WERI-Rb-1 (cell line): Measurements from ENCODE around the gene SLC41A3.

Experiments used
- DNase-seq: peaks from one replicate; pipeline ENCODE4 v3.0.0-alpha.2; 2020
- H3K27ac ChIP-seq: fragments of 250-450 bp; sonication (Bioruptor Pico); 2 replicates; pipeline ENCODE4 v1.5.1; 2020; ENCODE audit warnings: mild to moderate bottlenecking, moderate library complexity
- H3K27me3 ChIP-seq: fragments of 250-450 bp; sonication (Bioruptor Pico); 2 replicates; pipeline ENCODE4 v1.5.1; 2021; ENCODE audit warnings: mild to moderate bottlenecking, low read depth, moderate library complexity; ENCODE audit not compliant: insufficient read depth, severe bottlenecking
- H3K36me3 ChIP-seq: fragments of 250-450 bp; sonication (Bioruptor Pico); 2 replicates; pipeline ENCODE4 v1.5.1; 2020; ENCODE audit warnings: mild to moderate bottlenecking, moderate library complexity
- H3K4me3 ChIP-seq: 2 replicates; pipeline ENCODE4 v1.5.1; 2011; ENCODE audit warnings: low read depth, mild to moderate bottlenecking, control low read depth, low read length
- H3K9me3 ChIP-seq: fragments of 250-450 bp; sonication (Bioruptor Pico); 2 replicates; pipeline ENCODE4 v1.5.1; 2021; ENCODE audit warnings: mild to moderate bottlenecking, moderate library complexity; ENCODE audit not compliant: severe bottlenecking
- CTCF ChIP-seq: IDR thresholded peaks from 2 replicates; pipeline ENCODE4 v1.5.1; 2011; ENCODE audit warnings: low read depth, mild to moderate bottlenecking, control low read depth, inconsistent platforms, low read length

The SLC41A3 gene

GRCh38 chr3:126056088-126056487, 27.8 kb downstream of the SLC41A3 start:
- TF ChIP-seq CTCF, result no peak
- no peaks in the 10 kb centered on the region for H3K27me3 ChIP-seq
- no peak for DNase-seq
- H3K4me3 ChIP-seq, result no peak overlapping the region
- H3K9me3 ChIP-seq, result no peaks in the 10 kb centered on the region
- H3K27ac ChIP-seq, result no peak overlapping the region
- H3K36me3 ChIP-seq, result no peaks in the 10 kb centered on the region

DNA sequence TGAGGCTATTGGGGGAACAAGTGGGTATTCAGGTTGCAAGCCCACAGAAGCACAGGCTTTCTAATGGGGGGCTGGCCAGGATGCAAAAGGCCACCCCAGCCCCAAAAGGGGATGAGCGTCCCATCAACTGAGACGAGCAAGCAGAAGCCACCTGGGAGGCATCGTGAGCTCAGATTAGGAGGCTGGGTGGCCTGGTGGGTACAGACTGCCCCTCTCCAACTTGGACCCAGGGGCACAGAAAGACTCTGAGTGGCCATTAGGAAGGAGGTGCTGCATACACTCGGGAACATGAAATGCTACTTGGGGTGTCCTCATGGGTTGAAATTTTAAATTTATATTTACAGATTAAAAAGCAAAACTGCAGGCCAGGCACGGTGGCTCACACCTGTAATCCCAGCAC, 29.1 kb downstream of the SLC41A3 start:
- DNase-seq, result no peak
- H3K27ac ChIP-seq, result no peak overlapping the region
- no peak for TF ChIP-seq CTCF

GRCh38 chr3:126053949-126054569, 29.9 kb downstream of the SLC41A3 start:
- no peak for DNase-seq
- no peak for TF ChIP-seq CTCF
- H3K36me3 ChIP-seq, result no peaks in the 10 kb centered on the region
- no peaks in the 10 kb centered on the region for H3K9me3 ChIP-seq
- no peak overlapping the region for H3K4me3 ChIP-seq
- H3K27ac ChIP-seq, result no peak overlapping the region
- H3K27me3 ChIP-seq, result no peaks in the 10 kb centered on the region

More for the DNA sequence above, 29.1 kb downstream of the SLC41A3 start:
- Histone ChIP-seq H3K27me3 (no peaks in the 10 kb centered on the region), H3K9me3 (no peaks in the 10 kb centered on the region), H3K36me3 (no peaks in the 10 kb centered on the region), H3K4me3 (no peak overlapping the region)

DNA sequence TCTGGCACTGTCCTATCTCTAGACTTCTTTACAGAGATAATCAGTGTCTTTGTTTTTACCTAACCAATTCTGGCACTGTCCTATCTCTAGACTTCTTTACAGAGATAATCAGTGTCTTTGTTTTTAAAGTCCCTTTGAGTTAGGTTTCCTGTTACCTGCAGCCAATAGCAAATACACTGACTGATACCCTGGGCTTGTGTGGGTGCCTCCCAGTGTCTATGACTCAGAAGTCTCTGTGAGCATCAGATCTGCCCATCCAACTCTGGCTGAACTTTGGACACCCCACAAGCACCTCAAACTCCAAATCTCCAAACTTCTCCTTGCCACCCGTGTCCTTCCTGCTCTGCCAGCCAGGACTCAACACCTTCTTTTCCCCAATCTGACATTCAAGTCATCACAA, 30.4 kb downstream of the SLC41A3 start:
- Histone ChIP-seq H3K4me3 (no peak overlapping the region), H3K36me3 (no peaks in the 10 kb centered on the region), H3K27me3 (no peaks in the 10 kb centered on the region), H3K27ac (no peak overlapping the region), H3K9me3 (no peaks in the 10 kb centered on the region)
- no peak for DNase-seq
- TF ChIP-seq CTCF, result no peak

DNA sequence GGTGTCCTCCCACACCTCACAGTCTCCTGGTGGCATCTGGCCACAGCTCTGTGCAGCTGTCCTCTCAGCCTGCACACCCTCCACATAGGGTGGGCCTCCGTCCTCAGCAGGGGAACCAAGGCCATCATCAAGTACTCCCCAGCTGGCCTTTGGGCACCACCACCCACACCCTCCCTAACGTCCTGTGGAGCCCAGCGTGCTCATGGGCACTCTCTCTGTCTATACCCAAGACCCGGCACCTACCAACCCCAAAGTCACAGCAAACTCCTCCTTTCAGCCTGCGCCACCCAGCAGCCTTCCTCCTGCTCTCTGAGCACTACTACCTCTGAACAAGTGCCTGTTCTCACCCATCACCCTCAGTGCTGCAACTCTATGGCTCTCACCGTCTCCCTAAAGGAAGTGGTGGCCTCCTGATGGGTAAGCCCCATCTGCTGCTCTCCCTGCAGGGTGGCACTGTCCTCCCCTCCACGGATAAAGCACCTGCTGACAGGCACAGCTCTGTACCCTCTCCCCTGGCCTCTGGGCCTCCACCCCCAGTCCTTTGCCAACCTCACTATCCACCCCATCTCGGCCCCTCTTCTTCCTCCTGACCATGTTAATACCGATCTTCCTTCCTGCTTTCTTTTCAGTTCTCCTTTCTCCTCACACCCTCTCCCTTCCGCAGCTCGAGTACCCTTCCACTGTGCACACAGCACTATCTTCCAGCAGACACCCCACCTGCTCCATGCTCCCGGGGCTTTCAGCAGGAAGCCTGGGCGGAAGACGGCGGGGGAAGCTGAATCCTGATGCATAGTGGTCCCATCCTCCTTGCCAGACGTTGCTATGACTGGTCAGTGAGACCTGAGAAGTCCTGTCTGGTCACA, 31.5 kb downstream of the SLC41A3 start:
- no peak for TF ChIP-seq CTCF
- DNase-seq, result no peak
- Histone ChIP-seq H3K9me3 (no peaks in the 10 kb centered on the region), H3K4me3 (no peak overlapping the region), H3K27me3 (no peaks in the 10 kb centered on the region), H3K36me3 (no peaks in the 10 kb centered on the region), H3K27ac (no peak overlapping the region)
